K562 (cell line): ENCODE results near the gene COASY. TPM values are rescaled to one million over a fixed set of nuclear protein-coding genes. Genes with fewer than 3 reads are reported as not detected.

ENCODE experiments used
- HDAC1 ChIP-seq, 2 experiments: fragments of 450-650 bp; IDR thresholded peaks; 2 replicates each; pipeline ENCODE4 v1.6.1; 2016 to 2017; ENCODE audit warnings: inconsistent platforms in 1 of 2, mild to moderate bottlenecking in 1 of 2, moderate library complexity in 1 of 2
- HDAC6 ChIP-seq: IDR thresholded peaks from 2 replicates; pipeline ENCODE4 v1.6.1; 2012; ENCODE audit warnings: low read depth, mild to moderate bottlenecking, control low read depth, inconsistent platforms, low read length, moderate library complexity
- JUN ChIP-seq, 2 experiments: sonication (generic) in 1 of 2; formaldehyde crosslinking in 1 of 2; IDR thresholded peaks; 2 replicates each; pipeline versions ENCODE4 v1.6.1 to v1.8.0; 2012 to 2022; ENCODE audit warnings: borderline replicate concordance in 2 of 2, mild to moderate bottlenecking in 2 of 2, improper control_type of control experiment in 1 of 2, low read depth in 1 of 2, low read length in 1 of 2, missing genetic modification reagents in 1 of 2
- MGA ChIP-seq: fragments of 450-650 bp; IDR thresholded peaks from 2 replicates; pipeline ENCODE4 v1.6.1; 2016; ENCODE audit warnings: mild to moderate bottlenecking, moderate library complexity
- NFIC ChIP-seq: fragments of 450-650 bp; IDR thresholded peaks from 2 replicates; pipeline ENCODE4 v1.6.1; 2017; ENCODE audit warnings: mild to moderate bottlenecking, inconsistent platforms
- OTX1 ChIP-seq: fragments of 450-650 bp; formaldehyde crosslinking; IDR thresholded peaks from 2 replicates; pipeline ENCODE4 v1.4.0; 2022; ENCODE audit warnings: mild to moderate bottlenecking
- SIN3A ChIP-seq, 2 experiments: fragments of 150-350 bp in 1 of 2; IDR thresholded peaks; 2 replicates each; pipeline ENCODE4 v1.6.1; 2011 to 2016; ENCODE audit warnings: borderline replicate concordance in 2 of 2, low read depth in 2 of 2, low read length in 2 of 2, mild to moderate bottlenecking in 2 of 2, moderate library complexity in 2 of 2; ENCODE audit not compliant: control insufficient read depth in 1 of 2
- THRAP3 ChIP-seq: fragments of 450-650 bp; IDR thresholded peaks from 2 replicates; pipeline ENCODE4 v1.6.1; 2016; ENCODE audit warnings: mild to moderate bottlenecking, inconsistent platforms, borderline replicate concordance
- polyA plus RNA-seq, 8 experiments: library from polyadenylated mRNA; depleted of rRNA in 4 of 8; stranded (reverse) in 5 of 8; unstranded in 3 of 8; fragments of >200 nt; fragmentation: Nextera tagmentation in 2 of 8; fragmentation: Illumina TruSeq in 1 of 8; extraction: Ambion mirVana in 2 of 8; extraction: Trizol in 1 of 8; gene quantifications; 2 replicates each; pipeline versions ENCODE4 v1.2.1 to v1.2.3, GENCODE V29; 2011 to 2014; ENCODE audit warnings: inconsistent platforms in 1 of 8, missing spikeins in 1 of 8
- total RNA-seq, 7 experiments: library from RNA; depleted of rRNA in 6 of 7; stranded (reverse); fragments of >200 nt in 6 of 7; fragmentation: Illumina TruSeq in 2 of 7; extraction: Trizol in 2 of 7; gene quantifications; 2 replicates each; pipeline versions ENCODE4 v1.2.1 to v1.2.3, GENCODE V29; 2011 to 2021; ENCODE audit warnings: low replicate concordance in 1 of 7
- TF ChIP-seq, protein P1 (sequence below): fragments of 200-800 bp; sonication (Bioruptor generic); IDR thresholded peaks from 2 replicates; pipeline ENCODE4 v1.6.1; 2017; ENCODE audit warnings: missing genetic modification characterization, missing compliant biosample characterization
- TF ChIP-seq, protein P2 (sequence below): fragments of 450-650 bp; IDR thresholded peaks from 2 replicates; pipeline ENCODE4 v1.6.1; 2016; ENCODE audit warnings: missing biosample characterization, missing genetic modification characterization

COASY gene
- total and polyA plus RNA-seq, 9 of the 15 experiments (the other 6 are each of a cell fraction or from before 2014, with no cell fraction given) = 25.4 to 175 (median 62.3) TPM

DNA sequence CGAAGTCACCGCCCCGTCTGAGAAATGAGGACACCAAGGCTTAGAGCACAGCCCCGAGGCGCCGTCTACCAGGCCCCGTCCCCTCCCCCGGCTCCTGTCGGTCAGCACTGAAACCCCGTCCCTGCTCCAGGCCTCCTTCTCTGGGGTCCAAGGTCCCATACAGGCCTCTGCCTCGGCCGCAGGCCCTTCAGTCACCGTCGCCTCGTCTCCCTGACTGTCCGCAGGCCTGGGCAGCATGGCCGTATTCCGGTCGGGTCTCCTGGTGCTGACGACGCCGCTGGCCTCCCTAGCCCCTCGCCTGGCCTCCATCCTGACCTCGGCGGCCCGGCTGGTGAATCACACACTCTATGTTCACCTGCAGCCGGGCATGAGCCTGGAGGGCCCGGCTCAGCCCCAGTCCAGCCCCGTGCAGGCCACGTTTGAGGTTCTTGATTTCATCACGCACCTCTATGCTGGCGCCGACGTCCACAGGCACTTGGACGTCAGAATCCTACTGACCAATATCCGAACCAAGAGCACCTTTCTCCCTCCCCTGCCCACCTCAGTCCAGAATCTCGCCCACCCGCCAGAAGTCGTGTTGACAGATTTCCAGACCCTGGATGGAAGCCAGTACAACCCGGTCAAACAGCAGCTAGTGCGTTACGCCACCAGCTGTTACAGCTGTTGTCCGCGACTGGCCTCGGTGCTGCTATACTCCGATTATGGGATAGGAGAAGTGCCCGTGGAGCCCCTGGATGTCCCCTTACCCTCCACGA lies 617 bp downstream of the COASY start (continued):
- TF ChIP-seq, protein P1, sequence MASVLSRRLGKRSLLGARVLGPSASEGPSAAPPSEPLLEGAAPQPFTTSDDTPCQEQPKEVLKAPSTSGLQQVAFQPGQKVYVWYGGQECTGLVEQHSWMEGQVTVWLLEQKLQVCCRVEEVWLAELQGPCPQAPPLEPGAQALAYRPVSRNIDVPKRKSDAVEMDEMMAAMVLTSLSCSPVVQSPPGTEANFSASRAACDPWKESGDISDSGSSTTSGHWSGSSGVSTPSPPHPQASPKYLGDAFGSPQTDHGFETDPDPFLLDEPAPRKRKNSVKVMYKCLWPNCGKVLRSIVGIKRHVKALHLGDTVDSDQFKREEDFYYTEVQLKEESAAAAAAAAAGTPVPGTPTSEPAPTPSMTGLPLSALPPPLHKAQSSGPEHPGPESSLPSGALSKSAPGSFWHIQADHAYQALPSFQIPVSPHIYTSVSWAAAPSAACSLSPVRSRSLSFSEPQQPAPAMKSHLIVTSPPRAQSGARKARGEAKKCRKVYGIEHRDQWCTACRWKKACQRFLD (CRISPR knock-in tag) = peak; percentile 29; the same call in 1 of the 2 replicates
- TF ChIP-seq, protein P2, sequence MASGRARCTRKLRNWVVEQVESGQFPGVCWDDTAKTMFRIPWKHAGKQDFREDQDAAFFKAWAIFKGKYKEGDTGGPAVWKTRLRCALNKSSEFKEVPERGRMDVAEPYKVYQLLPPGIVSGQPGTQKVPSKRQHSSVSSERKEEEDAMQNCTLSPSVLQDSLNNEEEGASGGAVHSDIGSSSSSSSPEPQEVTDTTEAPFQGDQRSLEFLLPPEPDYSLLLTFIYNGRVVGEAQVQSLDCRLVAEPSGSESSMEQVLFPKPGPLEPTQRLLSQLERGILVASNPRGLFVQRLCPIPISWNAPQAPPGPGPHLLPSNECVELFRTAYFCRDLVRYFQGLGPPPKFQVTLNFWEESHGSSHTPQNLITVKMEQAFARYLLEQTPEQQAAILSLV (tag) = no peak
- no peak for TF ChIP-seq JUN (IDR thresholded peaks at IDR 0.05; ENCODE audit: borderline replicate concordance, low read depth, low read length)
- TF ChIP-seq JUN (CRISPR knock-in tag; IDR thresholded peaks at IDR 0.05; ENCODE audit: borderline replicate concordance) = no peak
- peak; percentile 38 to 90; a peak in 2 of 4 replicates for TF ChIP-seq SIN3A (IDR thresholded peaks at IDR 0.05; ENCODE audit: borderline replicate concordance in 2 of 2, control insufficient read depth in 1 of 2, low read depth in 2 of 2, low read length in 2 of 2)
- peak in 1 of 2 experiments; percentile 38; a peak in 1 of 4 replicates for TF ChIP-seq HDAC1 (IDR thresholded peaks at IDR 0.05)
- peak; percentile 77 for TF ChIP-seq NFIC
- TF ChIP-seq OTX1 (CRISPR knock-in tag) = no peak
- TF ChIP-seq MGA = peak; percentile 72
- no peak for TF ChIP-seq HDAC6
- no peak for TF ChIP-seq THRAP3
